Spleen (tissue), 11 donors: ENCODE measurements around the gene LRRC23. TPM values are rescaled to one million over a fixed set of nuclear protein-coding genes. Genes with fewer than 3 reads are reported as not detected.

Source experiments
- DNase-seq: peaks from one replicate; pipeline ENCODE4 v3.0.0-alpha.2; 2020
- H3K27ac ChIP-seq, 8 donors: fragments of 200-600 bp; sonication (generic) in 7 of 8; 1 replicate in 4 of 8; 2 replicates in 4 of 8; pipeline versions ENCODE4 v1.5.0 to v1.8.0; 2016 to 2021; ENCODE audit warnings: inconsistent platforms in 4 of 8, mild to moderate bottlenecking in 4 of 8, moderate library complexity in 1 of 8
- H3K27me3 ChIP-seq, 7 donors: fragments of 200-600 bp; sonication (generic) in 6 of 7; replicated peaks in 1 of 7; 1 replicate in 4 of 7; 2 replicates in 3 of 7; pipeline versions ENCODE4 v1.5.0 to v1.8.0; 2016 to 2021; ENCODE audit warnings: inconsistent platforms in 3 of 7, mild to moderate bottlenecking in 1 of 7
- H3K36me3 ChIP-seq, 6 donors: fragments of 200-600 bp; sonication (generic) in 5 of 6; 1 replicate in 4 of 6; 2 replicates in 2 of 6; pipeline versions ENCODE4 v1.5.0 to v1.8.0; 2016 to 2021; ENCODE audit warnings: inconsistent platforms in 2 of 6
- H3K4me1 ChIP-seq, 6 donors: fragments of 200-600 bp; sonication (generic) in 5 of 6; 1 replicate in 3 of 6; 2 replicates in 3 of 6; pipeline versions ENCODE4 v1.5.0 to v1.8.0; 2016 to 2021; ENCODE audit warnings: inconsistent platforms in 3 of 6
- H3K4me3 ChIP-seq, 8 donors: fragments of 200-600 bp; sonication (generic) in 7 of 8; 1 replicate in 4 of 8; 2 replicates in 4 of 8; pipeline versions ENCODE4 v1.5.0 to v1.8.0; 2016 to 2021; ENCODE audit warnings: inconsistent platforms in 4 of 8, mild to moderate bottlenecking in 4 of 8, moderate library complexity in 2 of 8
- H3K9me3 ChIP-seq, 8 donors: fragments of 200-600 bp; sonication (generic) in 7 of 8; 1 replicate in 4 of 8; 2 replicates in 4 of 8; pipeline versions ENCODE4 v1.5.0 to v1.8.0; 2016 to 2021; ENCODE audit warnings: inconsistent platforms in 4 of 8
- POLR2A ChIP-seq, 3 donors: fragments of 450-650 bp; IDR thresholded peaks; one replicate each; pipeline ENCODE4 v1.5.1; 2017; ENCODE audit warnings: antibody characterized with exemption in 3 of 3, mild to moderate bottlenecking in 1 of 3
- POLR2AphosphoS5 ChIP-seq, 3 donors: sonication (generic); formaldehyde crosslinking; IDR thresholded peaks; one replicate each; pipeline ENCODE4 v1.5.1; 2017; ENCODE audit warnings: antibody characterized with exemption in 3 of 3
- WGBS, 5 donors: extraction: QIAGEN DNeasy Blood & Tissue Kit in 3 of 5; methylation state at CpG; one replicate each; pipeline versions ENCODE4 v1.1.5 to v1.1.7; 2013 to 2018; 5-methylcytosine and 5-hydroxymethylcytosine counted together
- intact Hi-C: fragments of 100-400 bp; cut with DNase I; formaldehyde crosslinking; loops from one replicate; pipeline ENCODE4 v1.15.0; 2023; ENCODE audit warnings: low total_unique reads
- polyA plus RNA-seq, 3 donors: library from polyadenylated mRNA; stranded (reverse); fragments of 200-250 nt; gene quantifications; one replicate each; pipeline ENCODE4 v1.2.1, GENCODE V29; 2013
- total RNA-seq, 7 donors: library from RNA; depleted of rRNA in 3 of 7; stranded (reverse); fragments of >200 nt in 3 of 7; fragmentation: NEBNext Ultra II Directional in 4 of 7; extraction: Animal tissue kit (Norgen Biotek cat#: 25700) in 4 of 7; gene quantifications; one replicate each; pipeline versions ENCODE4 v1.1.0 to v1.2.1, GENCODE V29; 2016 to 2021
- TF ChIP-seq, protein P1 (sequence below), 11 experiments: fragments of 200-600 bp in 7 of 11; fragments of 450-650 bp in 4 of 11; sonication (generic) in 4 of 11; IDR thresholded peaks in 8 of 11; conservative IDR thresholded peaks in 3 of 11; 1 replicate in 7 of 11; 2 replicates in 4 of 11; pipeline versions ENCODE4 v1.4.0 to v1.8.0; 2016 to 2021; ENCODE audit warnings: antibody characterized with exemption in 11 of 11, inconsistent platforms in 4 of 11, mild to moderate bottlenecking in 1 of 11
- donor health status: healthy with polysubstance abuse.
- donor health status: DM: no; HTN: no; CAD: no; lungs with moderate emphysema.
- donor health status: DM: no; HTN: no; CAD: no.
- donor health status: Bipolar disorder and iron deficiency.
- donor health status: healthy.
- donor health status: DM: no; HTN: no; CAD: no.
- donor health status: DM: yes; HTN: yes; CAD: no.

The LRRC23 gene
- total and polyA plus RNA-seq, 10 donors: 3.1 to 10.1 (median 6.4) TPM

DNA sequence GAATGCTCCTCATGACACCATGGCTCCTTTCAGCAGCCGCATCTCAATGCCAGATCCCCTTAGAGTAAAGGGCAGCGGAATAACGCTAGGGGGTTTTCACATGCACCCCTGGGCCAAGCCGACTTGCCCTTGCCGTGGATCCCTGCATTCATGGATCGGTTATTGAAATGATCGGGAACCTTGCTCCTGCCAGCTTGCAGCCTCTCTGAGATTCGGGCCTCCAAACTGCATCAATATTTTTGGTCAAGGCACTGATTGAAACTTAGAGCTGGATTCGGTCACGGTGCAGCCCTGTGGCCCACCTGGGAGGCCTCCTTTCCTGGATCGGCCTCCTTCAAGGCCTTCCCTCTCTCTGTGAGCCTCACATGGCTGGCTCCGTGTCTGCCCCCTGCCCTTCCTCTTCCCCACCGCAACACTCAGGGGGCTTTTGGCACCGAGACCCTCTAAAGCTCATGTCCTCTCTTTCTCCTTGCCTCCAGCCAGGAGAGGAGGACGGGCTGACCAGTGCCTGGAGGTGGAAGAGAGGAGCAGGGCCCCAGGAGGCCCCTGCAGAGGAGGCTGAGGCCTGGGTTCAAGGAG is 48.3 kb downstream of the LRRC23 start:
- peak; percentile 83 for DNase-seq
- Histone ChIP-seq H3K4me1 (peaks cover 54 to 92% (median 84%) of the 10 kb centered on the region in 6 donors), H3K9me3 (no peaks in the 10 kb centered on the region), H3K4me3 (peak overlapping the region; percentile 64 to 98 (median 89)), H3K27ac (peak overlapping the region; percentile 87 to 99 (median 96)), H3K36me3 (peaks cover 0 to 62% (median 34%) of the 10 kb centered on the region in 6 donors), H3K27me3 (no peaks in the 10 kb centered on the region)
- intact Hi-C loops: no loop called here
- TF ChIP-seq, protein P1, sequence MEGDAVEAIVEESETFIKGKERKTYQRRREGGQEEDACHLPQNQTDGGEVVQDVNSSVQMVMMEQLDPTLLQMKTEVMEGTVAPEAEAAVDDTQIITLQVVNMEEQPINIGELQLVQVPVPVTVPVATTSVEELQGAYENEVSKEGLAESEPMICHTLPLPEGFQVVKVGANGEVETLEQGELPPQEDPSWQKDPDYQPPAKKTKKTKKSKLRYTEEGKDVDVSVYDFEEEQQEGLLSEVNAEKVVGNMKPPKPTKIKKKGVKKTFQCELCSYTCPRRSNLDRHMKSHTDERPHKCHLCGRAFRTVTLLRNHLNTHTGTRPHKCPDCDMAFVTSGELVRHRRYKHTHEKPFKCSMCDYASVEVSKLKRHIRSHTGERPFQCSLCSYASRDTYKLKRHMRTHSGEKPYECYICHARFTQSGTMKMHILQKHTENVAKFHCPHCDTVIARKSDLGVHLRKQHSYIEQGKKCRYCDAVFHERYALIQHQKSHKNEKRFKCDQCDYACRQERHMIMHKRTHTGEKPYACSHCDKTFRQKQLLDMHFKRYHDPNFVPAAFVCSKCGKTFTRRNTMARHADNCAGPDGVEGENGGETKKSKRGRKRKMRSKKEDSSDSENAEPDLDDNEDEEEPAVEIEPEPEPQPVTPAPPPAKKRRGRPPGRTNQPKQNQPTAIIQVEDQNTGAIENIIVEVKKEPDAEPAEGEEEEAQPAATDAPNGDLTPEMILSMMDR (IDR thresholded peaks at IDR 0.05 in 8 of 11, conservative IDR thresholded peaks at IDR 0.05 in 3 of 11): no peak
- TF ChIP-seq POLR2A (IDR thresholded peaks at IDR 0.05) (no peak), POLR2AphosphoS5 (IDR thresholded peaks at IDR 0.05) (no peak)
- WGBS, 5 donors: 13 to 45% (median 35%) methylated on average over 11 to 15 of the region's 15 CpGs

DNA sequence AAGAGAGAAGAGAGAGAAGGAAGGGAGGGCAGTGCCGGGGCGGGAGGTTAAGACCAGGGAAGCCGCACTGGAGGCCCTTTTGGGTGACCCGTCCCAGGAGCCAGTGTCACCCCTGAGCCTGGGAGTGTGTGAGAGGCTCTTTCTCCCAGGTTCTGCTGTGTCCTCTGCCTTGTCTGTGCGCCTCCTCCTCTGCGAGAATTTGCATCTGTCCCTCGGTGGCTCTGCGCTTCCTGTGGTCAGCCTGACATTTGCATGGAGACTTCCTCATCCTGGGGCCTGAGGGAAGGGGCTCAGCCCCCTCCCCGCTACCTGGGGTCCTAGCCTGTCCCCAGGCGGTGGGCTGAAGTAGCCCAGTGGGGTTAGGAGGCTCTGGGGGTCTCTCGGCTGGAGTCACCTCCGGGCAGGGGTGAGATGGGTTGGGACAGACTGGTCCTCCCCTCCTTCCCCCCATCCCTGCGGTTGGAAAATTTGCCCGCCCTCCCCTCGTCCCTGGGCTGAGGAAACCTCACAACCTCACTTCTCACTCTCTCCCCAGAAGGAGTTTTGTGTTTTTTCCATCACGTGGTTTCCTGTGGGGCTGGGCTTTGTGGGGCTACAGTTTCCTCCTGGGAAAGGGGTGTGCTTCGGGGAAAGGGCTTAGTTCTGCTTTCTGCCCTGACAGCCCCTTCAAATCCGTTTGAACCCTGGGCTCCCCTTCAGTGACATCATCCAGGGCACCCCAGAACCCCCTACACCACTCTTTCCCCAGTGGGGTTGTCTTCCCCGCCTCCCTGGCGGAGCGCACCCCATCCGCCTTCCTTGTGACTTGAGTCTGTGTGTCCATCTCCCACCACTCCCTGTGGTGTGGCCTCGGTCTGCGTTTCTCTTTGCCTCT is 49.1 kb downstream of the LRRC23 start:
- intact Hi-C loops: no loop called here
- no peaks in the 10 kb centered on the region for H3K27me3 ChIP-seq
- DNase-seq: peak; percentile 94
- TF ChIP-seq POLR2AphosphoS5 (IDR thresholded peaks at IDR 0.05): peak; percentile 83 to 94 (median 90)
- TF ChIP-seq, protein P1 (IDR thresholded peaks at IDR 0.05 in 8 of 11, conservative IDR thresholded peaks at IDR 0.05 in 3 of 11): peak in 2 of 11 experiments; percentile 12 to 33
- TF ChIP-seq POLR2A (IDR thresholded peaks at IDR 0.05): peak; percentile 20 to 58 (median 28)
- peak overlapping the region; percentile 87 to 99 (median 96) for H3K27ac ChIP-seq
- peak overlapping the region; percentile 64 to 98 (median 89) for H3K4me3 ChIP-seq
- WGBS, 5 donors: 12 to 32% (median 18%) methylated on average over 22 to 24 of the region's 24 CpGs
- H3K9me3 ChIP-seq: no peaks in the 10 kb centered on the region
- H3K4me1 ChIP-seq: peaks cover 58 to 92% (median 84%) of the 10 kb centered on the region in 6 donors
- H3K36me3 ChIP-seq: peaks cover 0 to 69% (median 38%) of the 10 kb centered on the region in 6 donors

DNA sequence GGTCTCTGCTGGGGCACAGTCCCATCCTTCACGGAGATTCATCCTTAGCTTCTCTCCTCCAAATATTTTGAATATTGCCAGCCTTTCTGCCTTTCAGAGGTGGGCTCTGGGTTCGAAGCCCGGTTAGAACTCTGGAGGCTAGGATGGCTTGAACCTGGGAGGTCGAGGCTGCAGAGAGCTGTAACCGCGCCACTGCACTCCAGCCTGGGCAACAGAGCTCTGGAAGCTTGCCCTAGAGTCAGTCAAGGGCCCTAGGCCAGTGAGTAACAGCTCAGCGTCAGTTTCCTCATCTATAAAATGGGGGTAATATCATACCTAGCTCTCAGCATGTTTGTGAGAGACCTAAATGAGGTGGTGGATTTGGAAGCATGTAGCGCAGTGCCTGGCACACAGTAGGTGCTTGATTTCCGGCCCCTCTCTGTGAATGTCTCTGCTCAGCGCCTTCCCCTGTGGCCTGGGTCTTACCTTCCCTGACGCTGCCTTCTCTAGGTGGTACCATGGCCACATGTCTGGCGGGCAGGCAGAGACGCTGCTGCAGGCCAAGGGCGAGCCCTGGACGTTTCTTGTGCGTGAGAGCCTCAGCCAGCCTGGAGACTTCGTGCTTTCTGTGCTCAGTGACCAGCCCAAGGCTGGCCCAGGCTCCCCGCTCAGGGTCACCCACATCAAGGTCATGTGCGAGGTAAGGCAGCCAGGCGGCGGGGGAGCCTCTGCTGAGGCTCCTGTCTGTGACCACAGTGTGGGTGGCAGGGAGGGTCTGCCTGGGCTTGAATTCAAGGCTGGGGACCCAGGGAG is 49.9 kb downstream of the LRRC23 start:
- WGBS, 5 donors: 55 to 71% (median 58%) methylated on average over 21 of the region's 21 CpGs
- no peaks in the 10 kb centered on the region for H3K9me3 ChIP-seq
- no peaks in the 10 kb centered on the region for H3K27me3 ChIP-seq
- H3K27ac ChIP-seq: peak overlapping the region; percentile 72 to 99 (median 96)
- intact Hi-C loops: no loop called here
- DNase-seq: peak; percentile 81
- peak overlapping the region in 7 of 8 donors; percentile 64 to 98 (median 89) for H3K4me3 ChIP-seq
- H3K36me3 ChIP-seq: peaks cover 0 to 74% (median 39%) of the 10 kb centered on the region in 6 donors
- TF ChIP-seq, protein P1 (IDR thresholded peaks at IDR 0.05 in 8 of 11, conservative IDR thresholded peaks at IDR 0.05 in 3 of 11): no peak
- TF ChIP-seq POLR2AphosphoS5 (IDR thresholded peaks at IDR 0.05): peak; percentile 43 to 74 (median 50)
- H3K4me1 ChIP-seq: peaks cover 60 to 92% (median 84%) of the 10 kb centered on the region in 6 donors
